PC-3 (cell line): ENCODE data around the gene PFDN2. TPM values are rescaled to one million over a fixed set of nuclear protein-coding genes. Genes with fewer than 3 reads are reported as not detected.
A peak's percentile ranks its signal among the peaks of the same experiment; 100 is the strongest.

Experiments used
- ATAC-seq: fragments of 200-7000 bp; cut with Tn5 transposase; 2 replicates; pipeline ENCODE4 v1.9.1; 2020; ENCODE audit warnings: mild to moderate bottlenecking, moderate library complexity
- BruUV-seq: library from RNA; stranded (reverse); fragments of 400-500 nt; replicated peaks from 2 replicates; lab custom pipeline; 2021; lab: Mats Ljungman, UMichigan
- CTCF ChIA-PET: fragments of 300-600 bp; sonication (Branson Sonifier 250); formaldehyde crosslinking; loops from one replicate; lab custom pipeline; 2022; ENCODE audit warnings: antibody characterized with exemption; lab: Charles Lee
- POLR2A ChIA-PET: fragments of 300-600 bp; sonication (Branson Sonifier 250); formaldehyde crosslinking; loops from one replicate; lab custom pipeline; 2022; ENCODE audit warnings: antibody characterized with exemption; ENCODE audit not compliant: unreplicated experiment; lab: Charles Lee
- DNase-seq: peaks from one replicate; pipeline ENCODE4 v3.0.0-alpha.2; 2015
- H2AFZ ChIP-seq: fragments of 300-600 bp; sonication (generic); 2 replicates; pipeline ENCODE4 v1.6.0; 2016; ENCODE audit warnings: antibody characterized with exemption, low read length
- H3F3A ChIP-seq: fragments of 300-600 bp; sonication (generic); one replicate; pipeline ENCODE4 v1.6.0; 2017; ENCODE audit warnings: antibody characterized with exemption, low read length, control low read depth, mild to moderate bottlenecking; ENCODE audit not compliant: unreplicated experiment
- H3K27ac ChIP-seq: fragments of 300-600 bp; sonication (generic); 2 replicates; pipeline ENCODE4 v1.5.1; 2016; ENCODE audit warnings: mild to moderate bottlenecking, low read length
- H3K27me3 ChIP-seq: fragments of 300-600 bp; sonication (generic); 2 replicates; pipeline ENCODE4 v1.6.1; 2016; ENCODE audit warnings: low read length, mixed read lengths
- H3K36me3 ChIP-seq: fragments of 300-600 bp; sonication (generic); 2 replicates; pipeline ENCODE4 v1.6.1; 2016; ENCODE audit warnings: low read depth, mixed run types, low read length, mixed read lengths
- H3K4me1 ChIP-seq: fragments of 300-600 bp; sonication (generic); 2 replicates; pipeline ENCODE4 v1.5.1; 2016; ENCODE audit warnings: low read length; ENCODE audit not compliant: insufficient read depth
- H3K4me2 ChIP-seq: fragments of 300-600 bp; sonication (generic); 2 replicates; pipeline ENCODE4 v1.6.0; 2016; ENCODE audit warnings: low read length
- H3K4me3 ChIP-seq: fragments of 300-600 bp; sonication (generic); 2 replicates; pipeline ENCODE4 v1.5.1; 2016; ENCODE audit warnings: mild to moderate bottlenecking, low read length, mixed read lengths
- H3K79me2 ChIP-seq: fragments of 300-600 bp; sonication (generic); 2 replicates; pipeline ENCODE4 v1.6.1; 2017; ENCODE audit warnings: low read length, mixed read lengths
- H3K9ac ChIP-seq: fragments of 300-600 bp; sonication (generic); 2 replicates; pipeline ENCODE4 v1.6.0; 2016; ENCODE audit warnings: mild to moderate bottlenecking, low read length
- H3K9me2 ChIP-seq: fragments of 300-600 bp; sonication (generic); replicated peaks from 2 replicates; pipeline ENCODE4 v1.6.1; 2016; ENCODE audit warnings: mixed run types, low read length, mixed read lengths
- H3K9me3 ChIP-seq: fragments of 300-600 bp; sonication (generic); 2 replicates; pipeline ENCODE4 v1.6.1; 2016; ENCODE audit warnings: low read length, mixed read lengths
- H4K20me1 ChIP-seq: fragments of 300-600 bp; sonication (generic); 2 replicates; pipeline ENCODE4 v1.6.1; 2016; ENCODE audit warnings: low read length, mixed read lengths
- EZH2 ChIP-seq: fragments of 300-600 bp; sonication (generic); IDR thresholded peaks from one replicate; pipeline ENCODE4 v1.6.1; 2017; ENCODE audit warnings: antibody characterized with exemption, mild to moderate bottlenecking, low read length; ENCODE audit not compliant: unreplicated experiment
- EZH2phosphoT487 ChIP-seq: fragments of 300-600 bp; sonication (generic); IDR thresholded peaks from 2 replicates; pipeline ENCODE4 v1.6.1; 2018; ENCODE audit warnings: mild to moderate bottlenecking, antibody characterized with exemption, low read length, borderline replicate concordance
- intact Hi-C: fragments of 100-400 bp; cut with micrococcal nuclease; formaldehyde crosslinking; loops from 2 replicates; pipeline ENCODE4 v1.9.0; 2023
- total RNA-seq: library from RNA; depleted of rRNA; stranded (reverse); fragments of >200 nt; gene quantifications from 2 replicates; pipeline ENCODE4 v1.2.3, GENCODE V29; 2014
- TF ChIP-seq, protein P1 (sequence below): fragments of 300-600 bp; sonication (generic); conservative IDR thresholded peaks from 2 replicates; pipeline ENCODE4 v1.5.1; 2017; ENCODE audit warnings: antibody characterized with exemption, low read depth, mild to moderate bottlenecking, low read length

Gene PFDN2
- total RNA-seq, 1 experiment from 2014 or later = 197 TPM

GRCh38 chr1:161114556-161114955, 3.3 kb downstream of the PFDN2 start:
- Histone ChIP-seq H3K9me3 (no peaks in the 10 kb centered on the region), H3K4me2 (peak overlapping the region; percentile 46), H3K9me2 (no peaks in the 10 kb centered on the region), H3K9ac (no peak overlapping the region), H3K27me3 (no peaks in the 10 kb centered on the region), H2AFZ (no peak overlapping the region), H3K79me2 (peaks cover 94% of the 10 kb centered on the region), H4K20me1 (peaks cover 48% of the 10 kb centered on the region), H3K4me3 (peak overlapping the region; percentile 14; the same call in 1 of the 2 replicates), H3K27ac (peak overlapping the region; percentile 60), H3K4me1 (peaks cover 45% of the 10 kb centered on the region), H3F3A (peaks cover 4% of the 10 kb centered on the region), H3K36me3 (peaks cover 31% of the 10 kb centered on the region)
- CTCF ChIA-PET = no interaction called here
- DNase-seq (no peak), ATAC-seq (no peak)
- POLR2A ChIA-PET = no interaction called here
- intact Hi-C loops = loop anchor here (10.0 kb wide), 1 partner anchor 90 kb away; the partner anchor contains the start of gene F11R
- BruUV-seq = no TSS peak
- TF ChIP-seq EZH2phosphoT487 (no peak), EZH2 (no peak)
- TF ChIP-seq, protein P1, sequence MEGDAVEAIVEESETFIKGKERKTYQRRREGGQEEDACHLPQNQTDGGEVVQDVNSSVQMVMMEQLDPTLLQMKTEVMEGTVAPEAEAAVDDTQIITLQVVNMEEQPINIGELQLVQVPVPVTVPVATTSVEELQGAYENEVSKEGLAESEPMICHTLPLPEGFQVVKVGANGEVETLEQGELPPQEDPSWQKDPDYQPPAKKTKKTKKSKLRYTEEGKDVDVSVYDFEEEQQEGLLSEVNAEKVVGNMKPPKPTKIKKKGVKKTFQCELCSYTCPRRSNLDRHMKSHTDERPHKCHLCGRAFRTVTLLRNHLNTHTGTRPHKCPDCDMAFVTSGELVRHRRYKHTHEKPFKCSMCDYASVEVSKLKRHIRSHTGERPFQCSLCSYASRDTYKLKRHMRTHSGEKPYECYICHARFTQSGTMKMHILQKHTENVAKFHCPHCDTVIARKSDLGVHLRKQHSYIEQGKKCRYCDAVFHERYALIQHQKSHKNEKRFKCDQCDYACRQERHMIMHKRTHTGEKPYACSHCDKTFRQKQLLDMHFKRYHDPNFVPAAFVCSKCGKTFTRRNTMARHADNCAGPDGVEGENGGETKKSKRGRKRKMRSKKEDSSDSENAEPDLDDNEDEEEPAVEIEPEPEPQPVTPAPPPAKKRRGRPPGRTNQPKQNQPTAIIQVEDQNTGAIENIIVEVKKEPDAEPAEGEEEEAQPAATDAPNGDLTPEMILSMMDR = no peak

GRCh38 chr1:161113915-161114314, 3.9 kb downstream of the PFDN2 start:
- DNase-seq (no peak), ATAC-seq (no peak)
- Histone ChIP-seq H3K79me2 (peaks cover 95% of the 10 kb centered on the region), H3K4me1 (peaks cover 39% of the 10 kb centered on the region), H3K27ac (no peak overlapping the region), H3K27me3 (no peaks in the 10 kb centered on the region), H3F3A (peaks cover 4% of the 10 kb centered on the region), H4K20me1 (peaks cover 48% of the 10 kb centered on the region), H3K36me3 (peaks cover 33% of the 10 kb centered on the region), H3K4me2 (peak overlapping the region; percentile 46), H3K4me3 (no peak overlapping the region), H3K9ac (no peak overlapping the region), H2AFZ (no peak overlapping the region), H3K9me2 (no peaks in the 10 kb centered on the region), H3K9me3 (no peaks in the 10 kb centered on the region)
- POLR2A ChIA-PET = no interaction called here
- TF ChIP-seq EZH2 (no peak), EZH2phosphoT487 (no peak)
- TF ChIP-seq, protein P1 = no peak
- CTCF ChIA-PET = no interaction called here
- intact Hi-C loops = loop anchor here (10.0 kb wide), 1 partner anchor 89 kb away; the partner anchor contains the start of gene F11R
- no TSS peak for BruUV-seq

GRCh38 chr1:161111527-161111926, 6.3 kb downstream of the PFDN2 start:
- H3K9me3 ChIP-seq = no peaks in the 10 kb centered on the region
- ChIA-PET POLR2A (interaction anchor here (0.5 kb wide), 1 partner anchor 115 kb away, joined by 4 read pairs; no protein-coding TSS in a partner anchor), CTCF (no interaction called here)
- no peak overlapping the region for H3K4me2 ChIP-seq
- TF ChIP-seq EZH2 (no peak), EZH2phosphoT487 (no peak)
- TF ChIP-seq, protein P1 = no peak
- ATAC-seq (no peak), DNase-seq (no peak)
- no peak overlapping the region for H3K9ac ChIP-seq
- H2AFZ ChIP-seq = no peak overlapping the region
- no peaks in the 10 kb centered on the region for H3K9me2 ChIP-seq
- peaks cover 36% of the 10 kb centered on the region for H3K36me3 ChIP-seq
- peaks cover 53% of the 10 kb centered on the region for H4K20me1 ChIP-seq
- peaks cover 96% of the 10 kb centered on the region for H3K79me2 ChIP-seq
- H3K27ac ChIP-seq = no peak overlapping the region
- BruUV-seq = no TSS peak
- no peak overlapping the region for H3K4me3 ChIP-seq
- peaks cover 4% of the 10 kb centered on the region for H3F3A ChIP-seq
- H3K4me1 ChIP-seq = peaks cover 30% of the 10 kb centered on the region
- intact Hi-C loops = loop anchor here (10.0 kb wide), 1 partner anchor 87 kb away; the partner anchor contains the start of gene F11R
- no peaks in the 10 kb centered on the region for H3K27me3 ChIP-seq
